CD4-positive, alpha-beta T cell treated with Interleukin-4 for 4 hours (primary cell): ENCODE data around the gene MAN1C1.

Source experiments
- DNase-seq: peaks from one replicate; pipeline ENCODE4 v3.0.0-alpha.2; 2020

Gene MAN1C1

GRCh38 chr1:25765923-25766589, 149.5 kb downstream of the MAN1C1 start:
- no peak for DNase-seq

- no peak for DNase-seq
Observed at GRCh38 chr1:25766721-25767436, 150.3 kb downstream of the MAN1C1 start.

- DNase-seq: no peak
Observed at GRCh38 chr1:25767437-25767770, 150.8 kb downstream of the MAN1C1 start.

- no peak for DNase-seq
Observed at GRCh38 chr1:25768999-25769398, 152.4 kb downstream of the MAN1C1 start.

- DNase-seq: no peak
Observed at GRCh38 chr1:25769625-25770383, 153.2 kb downstream of the MAN1C1 start.

- no peak for DNase-seq
Observed at GRCh38 chr1:25770541-25771220, 154.1 kb downstream of the MAN1C1 start.

- DNase-seq: peak; percentile 6
Observed at GRCh38 chr1:25771221-25772114, 154.9 kb downstream of the MAN1C1 start.

GRCh38 chr1:25772164-25772563, 155.6 kb downstream of the MAN1C1 start:
- no peak for DNase-seq

GRCh38 chr1:25772692-25773245, 156.2 kb downstream of the MAN1C1 start:
- no peak for DNase-seq

GRCh38 chr1:25773441-25774125, 157.0 kb downstream of the MAN1C1 start:
- DNase-seq: no peak

GRCh38 chr1:25774206-25774803, 157.7 kb downstream of the MAN1C1 start:
- no peak for DNase-seq

- DNase-seq: peak; percentile 91
Observed at GRCh38 chr1:25774921-25775771, 158.6 kb downstream of the MAN1C1 start.

GRCh38 chr1:25779388-25779787, 162.8 kb downstream of the MAN1C1 start:
- no peak for DNase-seq

GRCh38 chr1:25779894-25780293, 163.3 kb downstream of the MAN1C1 start:
- DNase-seq: no peak

GRCh38 chr1:25780318-25781129, 163.9 kb downstream of the MAN1C1 start:
- DNase-seq: no peak

GRCh38 chr1:25781130-25781433, 164.5 kb downstream of the MAN1C1 start:
- DNase-seq: no peak

- no peak for DNase-seq
Observed at GRCh38 chr1:25782608-25783201, 166.1 kb downstream of the MAN1C1 start.

- DNase-seq: no peak
Observed at GRCh38 chr1:25784575-25785051, 168.0 kb downstream of the MAN1C1 start.
